ENCODE measurements around the gene TSEN15. TPM values are rescaled to one million over a fixed set of nuclear protein-coding genes. Genes with fewer than 3 reads are reported as not detected.

The TSEN15 gene
- total and polyA plus RNA-seq, 11 donors = 23.5 to 32.3 (median 26.4) TPM

DNA sequence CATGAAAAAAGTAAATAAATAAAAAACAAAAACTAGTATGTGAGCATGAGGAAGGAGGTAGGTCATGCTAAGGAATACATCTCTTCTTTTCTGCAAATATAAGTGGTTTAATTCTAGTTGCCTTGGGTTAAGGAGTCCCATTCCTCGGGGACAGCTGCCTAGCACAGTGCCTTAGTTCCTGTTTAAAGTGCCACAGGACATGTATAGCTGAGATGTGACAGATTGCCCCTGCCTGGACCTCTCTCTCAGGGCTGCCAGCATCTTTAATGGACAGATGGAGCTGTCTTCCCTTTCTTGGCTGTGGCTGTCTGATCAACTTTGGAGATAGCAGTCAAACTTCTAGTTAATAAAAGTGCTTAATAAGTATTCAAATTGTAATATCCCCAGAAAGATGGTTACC lies 50.0 kb downstream of the TSEN15 start:
- DNase-seq (no peak), ATAC-seq (no peak)
- Histone ChIP-seq H3K9me3 (peaks cover 0 to 14% (median 2%) of the 10 kb centered on the region in 12 donors), H3K4me3 (no peak overlapping the region), H3K36me3 (no peaks in the 10 kb centered on the region), H3K27ac (no peak overlapping the region), H3K4me1 (no peaks in the 10 kb centered on the region), H3K27me3 (no peaks in the 10 kb centered on the region)
- intact Hi-C loops (cut with DNase I) = no loop called here
- TF ChIP-seq POLR2A (IDR thresholded peaks at IDR 0.05) = no peak
- TF ChIP-seq, protein P1, sequence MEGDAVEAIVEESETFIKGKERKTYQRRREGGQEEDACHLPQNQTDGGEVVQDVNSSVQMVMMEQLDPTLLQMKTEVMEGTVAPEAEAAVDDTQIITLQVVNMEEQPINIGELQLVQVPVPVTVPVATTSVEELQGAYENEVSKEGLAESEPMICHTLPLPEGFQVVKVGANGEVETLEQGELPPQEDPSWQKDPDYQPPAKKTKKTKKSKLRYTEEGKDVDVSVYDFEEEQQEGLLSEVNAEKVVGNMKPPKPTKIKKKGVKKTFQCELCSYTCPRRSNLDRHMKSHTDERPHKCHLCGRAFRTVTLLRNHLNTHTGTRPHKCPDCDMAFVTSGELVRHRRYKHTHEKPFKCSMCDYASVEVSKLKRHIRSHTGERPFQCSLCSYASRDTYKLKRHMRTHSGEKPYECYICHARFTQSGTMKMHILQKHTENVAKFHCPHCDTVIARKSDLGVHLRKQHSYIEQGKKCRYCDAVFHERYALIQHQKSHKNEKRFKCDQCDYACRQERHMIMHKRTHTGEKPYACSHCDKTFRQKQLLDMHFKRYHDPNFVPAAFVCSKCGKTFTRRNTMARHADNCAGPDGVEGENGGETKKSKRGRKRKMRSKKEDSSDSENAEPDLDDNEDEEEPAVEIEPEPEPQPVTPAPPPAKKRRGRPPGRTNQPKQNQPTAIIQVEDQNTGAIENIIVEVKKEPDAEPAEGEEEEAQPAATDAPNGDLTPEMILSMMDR (IDR thresholded peaks at IDR 0.05) = no peak
- 79 to 87% (median 85%) methylated on average over 1 of the region's 1 CpG for WGBS, 4 donors

DNA sequence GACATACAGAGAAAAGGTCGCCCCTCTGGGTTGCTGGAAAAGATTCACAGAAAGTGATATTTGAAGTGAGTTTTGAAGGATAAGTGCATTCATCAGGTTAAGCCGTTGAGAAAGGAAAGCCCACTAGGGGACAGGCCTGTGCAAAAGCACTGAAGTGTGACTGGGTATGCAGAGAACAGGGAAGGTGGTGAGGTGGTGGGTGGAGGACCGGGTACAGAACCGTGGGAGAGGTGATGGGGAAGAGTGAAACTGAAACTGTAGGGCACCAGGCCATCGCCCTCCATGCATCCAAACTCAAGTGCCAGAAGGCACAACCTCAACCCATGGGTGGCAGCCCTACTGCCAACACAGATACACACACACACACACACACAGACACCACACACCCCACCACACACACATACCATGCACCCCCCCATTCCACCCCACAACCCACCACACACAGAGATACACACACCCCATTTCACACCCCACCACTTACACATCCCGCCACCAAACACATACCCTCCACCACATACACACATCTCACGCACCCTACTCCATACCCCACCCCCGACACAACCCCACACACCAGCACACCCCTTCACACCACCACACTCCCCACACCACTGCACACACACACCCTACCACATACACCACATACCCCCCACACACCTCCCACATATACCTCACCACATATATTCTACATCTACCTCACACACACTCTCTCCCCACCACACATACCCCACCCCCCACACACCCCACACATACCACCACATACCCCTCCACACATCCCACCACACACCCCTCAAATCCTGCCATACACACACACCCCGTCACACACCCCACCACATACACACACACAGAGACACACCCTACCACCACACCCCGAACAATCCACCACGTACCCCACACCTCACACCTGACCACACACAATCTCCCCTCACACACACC lies 59.0 kb downstream of the TSEN15 start:
- Histone ChIP-seq H3K4me1 (no peaks in the 10 kb centered on the region), H3K36me3 (no peaks in the 10 kb centered on the region), H3K9me3 (peaks cover 0 to 17% (median under 1%) of the 10 kb centered on the region in 12 donors), H3K27ac (no peak overlapping the region), H3K27me3 (no peaks in the 10 kb centered on the region), H3K4me3 (no peak overlapping the region)
- intact Hi-C loops (cut with DNase I) = no loop called here
- TF ChIP-seq, protein P1 (IDR thresholded peaks at IDR 0.05) = peak in 1 of 12 donors; percentile 15
- TF ChIP-seq POLR2A (IDR thresholded peaks at IDR 0.05) = no peak
- 92 to 93% (median 93%) methylated on average over 11 of the region's 11 CpGs for WGBS, 4 donors
- ATAC-seq (peak in 1 of 4 donors; percentile 36), DNase-seq (no peak)

DNA sequence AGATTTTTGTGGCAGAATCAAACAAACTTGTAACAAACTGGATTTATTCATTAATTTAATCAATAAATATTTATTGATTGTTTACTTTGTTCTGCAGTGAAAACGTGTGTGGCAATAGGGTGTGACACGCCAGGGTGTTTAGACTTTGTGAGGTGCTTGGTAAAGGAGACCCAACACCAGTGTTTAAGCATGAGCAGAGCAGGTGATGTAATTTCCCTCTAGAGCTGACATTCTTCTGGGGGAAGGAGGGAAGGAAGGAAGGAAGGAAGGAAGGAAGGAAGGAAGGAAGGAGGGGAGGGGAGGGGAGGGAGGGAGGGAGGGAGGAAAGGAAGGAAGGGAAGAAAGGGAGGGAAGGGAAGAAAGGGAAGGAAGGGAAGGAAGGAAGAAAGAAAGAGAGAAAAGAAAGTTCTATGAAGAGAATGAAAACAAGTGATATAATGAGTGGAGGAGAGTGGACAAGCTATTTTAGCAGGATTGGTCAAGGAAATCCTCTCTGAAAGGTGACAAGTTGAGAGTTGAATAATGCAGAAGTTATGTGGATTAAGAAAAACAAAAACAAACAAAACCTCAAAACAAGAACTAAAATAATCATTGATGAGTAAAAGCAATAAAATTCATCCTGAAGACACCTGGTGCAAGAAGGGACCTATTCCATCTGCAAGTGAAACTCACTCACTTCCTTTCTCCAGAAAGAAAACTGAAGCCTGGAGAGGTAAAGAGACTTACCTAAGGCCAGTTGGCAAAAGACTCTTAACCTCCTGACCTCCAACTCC lies 60.8 kb downstream of the TSEN15 start:
- TF ChIP-seq POLR2A (IDR thresholded peaks at IDR 0.05) = no peak
- TF ChIP-seq, protein P1 (IDR thresholded peaks at IDR 0.05) = no peak
- no peak for ATAC-seq

DNA sequence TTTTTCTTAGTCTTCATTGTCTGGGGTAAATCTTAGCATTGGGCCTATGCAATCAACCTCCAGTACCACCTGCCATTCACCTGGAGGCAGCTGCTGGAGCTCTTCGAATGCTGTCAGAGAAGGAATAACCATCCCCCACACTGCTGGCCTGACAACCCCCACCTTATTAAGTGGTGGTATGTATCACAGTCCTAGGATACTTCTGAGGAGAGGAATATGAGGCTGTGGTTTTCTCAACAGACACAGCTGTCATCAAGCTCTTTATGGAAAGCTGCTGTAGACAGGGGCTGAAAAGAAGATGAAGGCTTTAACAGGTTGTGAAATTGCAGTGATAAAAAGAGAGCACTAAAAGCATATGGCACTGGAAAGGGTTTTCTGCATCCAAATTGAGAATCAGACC lies 61.7 kb downstream of the TSEN15 start:
- Histone ChIP-seq H3K4me3 (no peak overlapping the region), H3K27me3 (no peaks in the 10 kb centered on the region), H3K9me3 (no peaks in the 10 kb centered on the region), H3K4me1 (no peaks in the 10 kb centered on the region), H3K36me3 (no peaks in the 10 kb centered on the region), H3K27ac (no peak overlapping the region)
- TF ChIP-seq, protein P1 (IDR thresholded peaks at IDR 0.05) = no peak
- no peak for TF ChIP-seq POLR2A (IDR thresholded peaks at IDR 0.05)
- ATAC-seq (no peak), DNase-seq (no peak)
- 70 to 91% (median 76%) methylated on average over 1 of the region's 1 CpG for WGBS, 4 donors
- intact Hi-C loops (cut with DNase I) = no loop called here

More for the DNA sequence above, 60.8 kb downstream of the TSEN15 start:
- Histone ChIP-seq H3K4me1 (no peaks in the 10 kb centered on the region), H3K36me3 (no peaks in the 10 kb centered on the region), H3K9me3 (no peaks in the 10 kb centered on the region), H3K27me3 (no peaks in the 10 kb centered on the region), H3K27ac (no peak overlapping the region), H3K4me3 (no peak overlapping the region)
- 86 to 93% (median 89%) methylated on average over 2 of the region's 2 CpGs for WGBS, 4 donors
- no peak for DNase-seq
- intact Hi-C loops (cut with DNase I) = no loop called here

All from heart left ventricle (tissue), 16 donors.